NCI-H460 (cell line): Measurements from ENCODE around the gene IBTK. TPM values are rescaled to one million over a fixed set of nuclear protein-coding genes. Genes with fewer than 3 reads are reported as not detected.
"Not testable (repeated sequence)": the region's sequence is repeated elsewhere in the genome, so short reads cannot be mapped to it uniquely, and the experiment has no call there.

Experiments used
- DNase-seq: peaks from one replicate; pipeline ENCODE4 v3.0.0-alpha.2; 2016; ENCODE audit warnings: low read depth; ENCODE audit errors: extremely low read depth
- polyA plus RNA-seq: library from polyadenylated mRNA; depleted of rRNA; stranded (reverse); fragments of >200 nt; gene quantifications from 2 replicates; pipeline ENCODE4 v1.2.3, GENCODE V29; 2014; cell fraction: nucleus; rRNA removed
- total RNA-seq: library from RNA; depleted of rRNA; stranded (reverse); fragments of >200 nt; shearing (Covaris generic); gene quantifications from 2 replicates; pipeline ENCODE4 v1.2.3, GENCODE V29; 2014; rRNA removed

IBTK gene
- total RNA-seq = 57.0 and 62.9 TPM in 2 replicates
- 34.5 and 62.6 TPM in 2 replicates for polyA plus RNA-seq

- peak; percentile 89 for DNase-seq
Measured at GRCh38 chr6:82247505-82248272, at the start of gene IBTK. TSS of gene IBTK (minus strand) at chr6:82247744. CDS start at chr6:82240486, 7,258 bp downstream.

- no peak for DNase-seq
Measured at GRCh38 chr6:82283771-82284410, 36.3 kb upstream of the IBTK start.

- DNase-seq = not testable (repeated sequence)
Measured at GRCh38 chr6:82281550-82281949, 34.0 kb upstream of the IBTK start.

GRCh38 chr6:82277686-82278085 is 30.1 kb upstream of the IBTK start:
- no peak for DNase-seq

- DNase-seq = no peak
Measured at GRCh38 chr6:82275686-82276085, 28.1 kb upstream of the IBTK start.

GRCh38 chr6:82273295-82273694 is 25.8 kb upstream of the IBTK start:
- DNase-seq = no peak

- DNase-seq = peak; percentile 35
Measured at GRCh38 chr6:82270881-82271635, 23.5 kb upstream of the IBTK start.

GRCh38 chr6:82268301-82268846 is 20.8 kb upstream of the IBTK start:
- no peak for DNase-seq

GRCh38 chr6:82264824-82265223 is 17.3 kb upstream of the IBTK start:
- no peak for DNase-seq

- no peak for DNase-seq
Measured at GRCh38 chr6:82264321-82264720, 16.8 kb upstream of the IBTK start.

- DNase-seq = no peak
Measured at GRCh38 chr6:82263916-82264315, 16.4 kb upstream of the IBTK start.

GRCh38 chr6:82260997-82261732 is 13.6 kb upstream of the IBTK start:
- no peak for DNase-seq

- DNase-seq = no peak
Measured at GRCh38 chr6:82259389-82259788, 11.8 kb upstream of the IBTK start.

GRCh38 chr6:82257088-82257774 is 9.7 kb upstream of the IBTK start:
- no peak for DNase-seq

GRCh38 chr6:82254722-82255121 is 7.2 kb upstream of the IBTK start:
- DNase-seq = not testable (repeated sequence)

GRCh38 chr6:82251942-82252341 is 4.4 kb upstream of the IBTK start:
- peak; percentile 26 for DNase-seq

- no peak for DNase-seq
Measured at GRCh38 chr6:82249381-82250253, 2.1 kb upstream of the IBTK start.

GRCh38 chr6:82248273-82248735 is 760 bp upstream of the IBTK start:
- DNase-seq = peak; percentile 39
